CD4-positive, alpha-beta T cell treated with Interleukin-6 for 4 hours (primary cell): ENCODE measurements around the gene ADSS2.
"Not testable (repeated sequence)": the region's sequence is repeated elsewhere in the genome, so short reads cannot be mapped to it uniquely, and the experiment has no call there.

Experiments
- DNase-seq: peaks from one replicate; pipeline ENCODE4 v3.0.0-alpha.2; 2020; ENCODE audit warnings: mixed read lengths

Gene ADSS2

GRCh38 chr1:244451539-244451950 is at the start of gene ADSS2:
ADSS2 (minus strand) TSS chr1:244451909; CDS start chr1:244451817, 92 bp downstream.
- DNase-seq: no peak

- DNase-seq: not testable (repeated sequence)
Measured at GRCh38 chr1:244500515-244500914, 48.8 kb upstream of the ADSS2 start.

GRCh38 chr1:244499484-244499883 is 47.8 kb upstream of the ADSS2 start:
- not testable (repeated sequence) for DNase-seq

GRCh38 chr1:244497805-244498204 is 46.1 kb upstream of the ADSS2 start:
- DNase-seq: no peak

GRCh38 chr1:244496186-244496585 is 44.5 kb upstream of the ADSS2 start:
- DNase-seq: no peak

- DNase-seq: no peak
Measured at GRCh38 chr1:244494653-244495052, 42.9 kb upstream of the ADSS2 start.

- not testable (repeated sequence) for DNase-seq
Measured at GRCh38 chr1:244484971-244485370, 33.3 kb upstream of the ADSS2 start.

- no peak for DNase-seq
Measured at GRCh38 chr1:244473059-244473605, 21.4 kb upstream of the ADSS2 start.

GRCh38 chr1:244466724-244467123 is 15.0 kb upstream of the ADSS2 start:
- no peak for DNase-seq

GRCh38 chr1:244461245-244462071 is 9.7 kb upstream of the ADSS2 start, which contains the start of gene CATSPERE:
CATSPERE (plus strand) TSS chr1:244461273; CDS start chr1:244461430, 157 bp downstream.
- peak; percentile 82 for DNase-seq

GRCh38 chr1:244460197-244460596 is 8.5 kb upstream of the ADSS2 start:
- peak; percentile 39 for DNase-seq

GRCh38 chr1:244458781-244459180 is 7.1 kb upstream of the ADSS2 start:
- DNase-seq: no peak

- no peak for DNase-seq
Measured at GRCh38 chr1:244456586-244456985, 4.9 kb upstream of the ADSS2 start.

- no peak for DNase-seq
Measured at GRCh38 chr1:244454412-244454811, 2.7 kb upstream of the ADSS2 start.

GRCh38 chr1:244451951-244452795 is 464 bp upstream of the ADSS2 start:
- DNase-seq: peak; percentile 100

- peak; percentile 69 for DNase-seq
Measured at GRCh38 chr1:244450597-244451538, 841 bp downstream of the ADSS2 start.

- DNase-seq: no peak
Measured at GRCh38 chr1:244449936-244450508, 1.7 kb downstream of the ADSS2 start.

- no peak for DNase-seq
Measured at GRCh38 chr1:244448279-244449036, 3.3 kb downstream of the ADSS2 start.

- DNase-seq: no peak
Measured at GRCh38 chr1:244447552-244447951, 4.2 kb downstream of the ADSS2 start.

- no peak for DNase-seq
Measured at GRCh38 chr1:244447024-244447423, 4.7 kb downstream of the ADSS2 start.
